MCF 10A (cell line): ENCODE data around the gene DUSP2. TPM values are rescaled to one million over a fixed set of nuclear protein-coding genes. Genes with fewer than 3 reads are reported as not detected.

Experiments
- BruUV-seq: library from RNA; stranded (reverse); fragments of 400-500 nt; replicated peaks from 2 replicates; lab custom pipeline; 2021; lab: Mats Ljungman, UMichigan
- CTCF ChIA-PET: fragments of 300-600 bp; sonication (Branson Sonifier 250); formaldehyde crosslinking; extraction: SDS; loops from one replicate; lab custom pipeline; 2021; ENCODE audit warnings: antibody characterized with exemption, inconsistent platforms; lab: Yijun Ruan, JAX
- POLR2A ChIA-PET: fragments of 300-600, 350-650 bp; sonication (Branson Sonifier 250); formaldehyde crosslinking; extraction: SDS; loops from one replicate; lab custom pipeline; 2020; ENCODE audit warnings: antibody characterized with exemption, inconsistent platforms; lab: Yijun Ruan, JAX
- DNase-seq: peaks from one replicate; pipeline ENCODE4 v3.0.0-alpha.2; 2018; ENCODE audit not compliant: unreplicated experiment
- H3K27ac Mint-ChIP-seq: one replicate; pipeline ENCODE4 v1.8.0; 2022; ENCODE audit warnings: mild to moderate bottlenecking, low read depth, mixed read lengths; ENCODE audit not compliant: unreplicated experiment
- H3K27me3 Mint-ChIP-seq: one replicate; pipeline ENCODE4 v1.8.0; 2022; ENCODE audit warnings: mixed read lengths; ENCODE audit not compliant: insufficient read depth, unreplicated experiment
- H3K36me3 Mint-ChIP-seq: one replicate; pipeline ENCODE4 v1.8.0; 2022; ENCODE audit warnings: mild to moderate bottlenecking, moderate library complexity, mixed read lengths; ENCODE audit not compliant: insufficient read depth, unreplicated experiment
- H3K4me1 Mint-ChIP-seq: one replicate; pipeline ENCODE4 v1.8.0; 2022; ENCODE audit warnings: mixed read lengths; ENCODE audit not compliant: insufficient read depth, unreplicated experiment
- H3K4me3 Mint-ChIP-seq: one replicate; pipeline ENCODE4 v1.8.0; 2022; ENCODE audit warnings: mild to moderate bottlenecking, moderate library complexity, mixed read lengths; ENCODE audit not compliant: unreplicated experiment
- H3K9me3 Mint-ChIP-seq: one replicate; pipeline ENCODE4 v1.8.0; 2022; ENCODE audit warnings: mixed read lengths; ENCODE audit not compliant: unreplicated experiment
- CTCF ChIP-seq: fragments of 200-600 bp; IDR thresholded peaks from one replicate; pipeline ENCODE4 v1.8.0; 2022; ENCODE audit warnings: antibody characterized with exemption, mild to moderate bottlenecking; ENCODE audit not compliant: unreplicated experiment
- intact Hi-C: fragments of 100-400 bp; cut with micrococcal nuclease; formaldehyde crosslinking; loops from 2 replicates; pipeline ENCODE4 v1.14.1; 2022
- total RNA-seq: library from RNA; stranded (reverse); gene quantifications from 2 replicates; pipeline ENCODE4 v1.2.3, GENCODE V29; 2022

DUSP2 gene
- total RNA-seq, 1 experiment from 2014 or later = 3.3 TPM

- intact Hi-C loops = no loop called here
- CTCF ChIA-PET = no interaction called here
- BruUV-seq = no TSS peak
- no peaks in the 10 kb centered on the region for H3K36me3 Mint-ChIP-seq
- no peak for DNase-seq
- TF ChIP-seq CTCF = no peak
- peaks cover 11% of the 10 kb centered on the region for H3K27me3 Mint-ChIP-seq
- H3K9me3 Mint-ChIP-seq = no peaks in the 10 kb centered on the region
- no peak overlapping the region for H3K27ac Mint-ChIP-seq
- H3K4me3 Mint-ChIP-seq = no peak overlapping the region
- H3K4me1 Mint-ChIP-seq = no peaks in the 10 kb centered on the region
- POLR2A ChIA-PET = no interaction called here
Measured at GRCh38 chr2:96112501-96113366, 32.5 kb downstream of the DUSP2 start.

- no peaks in the 10 kb centered on the region for H3K36me3 Mint-ChIP-seq
- no peak overlapping the region for H3K27ac Mint-ChIP-seq
- CTCF ChIA-PET = no interaction called here
- POLR2A ChIA-PET = no interaction called here
- peaks cover 11% of the 10 kb centered on the region for H3K27me3 Mint-ChIP-seq
- DNase-seq = no peak
- H3K4me1 Mint-ChIP-seq = no peaks in the 10 kb centered on the region
- no peak overlapping the region for H3K4me3 Mint-ChIP-seq
- BruUV-seq = no TSS peak
- intact Hi-C loops = no loop called here
- no peaks in the 10 kb centered on the region for H3K9me3 Mint-ChIP-seq
- no peak for TF ChIP-seq CTCF
Measured at GRCh38 chr2:96111823-96112500, 33.3 kb downstream of the DUSP2 start.

GRCh38 chr2:96111257-96111640 is 34.0 kb downstream of the DUSP2 start:
- Mint-ChIP-seq H3K9me3 (no peaks in the 10 kb centered on the region), H3K4me1 (no peaks in the 10 kb centered on the region), H3K27me3 (peaks cover 11% of the 10 kb centered on the region), H3K27ac (no peak overlapping the region), H3K36me3 (no peaks in the 10 kb centered on the region), H3K4me3 (no peak overlapping the region)
- no peak for DNase-seq
- CTCF ChIA-PET = interaction anchor here (0.6 to 1.3 kb wide), 3 partner anchors 21 to 601 kb away, joined by 3 to 5 read pairs (median 4); no protein-coding TSS in a partner anchor
- POLR2A ChIA-PET = interaction anchor here (0.8 kb wide), 1 partner anchor 11 kb away, joined by 3 read pairs; no protein-coding TSS in a partner anchor
- intact Hi-C loops = no loop called here
- BruUV-seq = no TSS peak
- TF ChIP-seq CTCF = no peak
